Embryonic facial prominence (tissue), 1 donor: ENCODE data around the gene BCAS4.
"Not testable (repeated sequence)": the region's sequence is repeated elsewhere in the genome, so short reads cannot be mapped to it uniquely, and the experiment has no call there.

ENCODE experiments used
- DNase-seq: peaks from one replicate; pipeline ENCODE4 v3.0.0-alpha.2; 2016; ENCODE audit errors: extremely low spot score

BCAS4 gene

DNA sequence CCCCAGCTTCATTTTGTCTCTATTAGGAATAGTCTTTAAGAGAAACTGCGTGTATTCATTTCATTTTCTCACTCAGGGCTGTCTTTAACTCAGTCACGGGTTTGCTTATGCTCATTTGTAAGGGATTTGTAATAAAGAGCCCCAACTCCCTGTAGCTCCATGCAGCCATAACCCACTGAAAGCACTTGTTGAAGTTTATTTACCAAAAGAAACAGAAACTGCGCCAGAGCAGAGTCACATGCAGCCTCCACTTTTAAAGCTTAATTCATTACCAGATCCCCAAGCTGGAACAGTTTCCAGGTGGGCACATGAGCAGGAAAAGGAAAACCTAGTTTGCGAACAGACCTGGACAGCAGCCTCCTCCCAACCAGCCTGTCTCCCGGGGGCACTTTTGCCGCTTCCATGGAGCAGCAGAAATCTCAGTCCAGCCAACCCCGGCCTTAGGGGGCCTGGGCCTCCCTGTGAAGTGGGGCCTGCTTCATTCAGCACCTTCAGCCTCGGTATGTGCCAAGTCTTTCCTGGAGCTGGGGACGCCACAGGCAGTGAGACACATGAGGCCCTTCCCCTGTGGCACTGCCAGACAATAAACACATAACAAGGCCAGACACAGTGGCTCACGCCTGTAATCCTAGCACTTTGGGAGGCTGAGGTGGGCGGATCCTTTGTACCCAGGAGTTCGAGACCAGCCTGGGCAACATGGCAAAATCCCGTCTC is 4.5 kb downstream of the BCAS4 start:
- DNase-seq = no peak

GRCh38 chr20:50799890-50800550 is 5.2 kb downstream of the BCAS4 start:
- no peak for DNase-seq

GRCh38 chr20:50800986-50801746 is 6.3 kb downstream of the BCAS4 start:
- not testable (repeated sequence) for DNase-seq

- DNase-seq = no peak
These were observed 6.9 kb downstream of the BCAS4 start for GRCh38 chr20:50801747-50802125.

DNA sequence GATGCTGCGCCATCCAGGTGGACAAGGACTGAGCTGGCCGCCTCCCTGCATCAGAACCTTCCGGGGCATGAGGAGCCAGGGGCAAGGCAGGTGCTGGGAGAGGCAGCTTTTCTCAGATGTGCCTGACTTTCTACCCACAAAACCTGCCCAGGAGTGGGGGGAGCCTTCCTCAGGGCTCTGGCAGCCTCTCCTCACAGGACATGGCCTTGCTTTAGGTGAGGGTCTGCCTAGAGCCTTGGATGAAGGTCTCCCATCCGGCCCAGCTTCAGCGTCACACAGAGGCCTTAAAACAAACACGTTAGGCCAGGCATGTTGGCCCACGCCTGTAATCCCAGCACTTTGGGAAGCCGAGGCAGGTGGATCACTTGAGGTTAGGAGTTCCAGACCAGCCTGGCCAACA is 7.4 kb downstream of the BCAS4 start:
- no peak for DNase-seq

DNA sequence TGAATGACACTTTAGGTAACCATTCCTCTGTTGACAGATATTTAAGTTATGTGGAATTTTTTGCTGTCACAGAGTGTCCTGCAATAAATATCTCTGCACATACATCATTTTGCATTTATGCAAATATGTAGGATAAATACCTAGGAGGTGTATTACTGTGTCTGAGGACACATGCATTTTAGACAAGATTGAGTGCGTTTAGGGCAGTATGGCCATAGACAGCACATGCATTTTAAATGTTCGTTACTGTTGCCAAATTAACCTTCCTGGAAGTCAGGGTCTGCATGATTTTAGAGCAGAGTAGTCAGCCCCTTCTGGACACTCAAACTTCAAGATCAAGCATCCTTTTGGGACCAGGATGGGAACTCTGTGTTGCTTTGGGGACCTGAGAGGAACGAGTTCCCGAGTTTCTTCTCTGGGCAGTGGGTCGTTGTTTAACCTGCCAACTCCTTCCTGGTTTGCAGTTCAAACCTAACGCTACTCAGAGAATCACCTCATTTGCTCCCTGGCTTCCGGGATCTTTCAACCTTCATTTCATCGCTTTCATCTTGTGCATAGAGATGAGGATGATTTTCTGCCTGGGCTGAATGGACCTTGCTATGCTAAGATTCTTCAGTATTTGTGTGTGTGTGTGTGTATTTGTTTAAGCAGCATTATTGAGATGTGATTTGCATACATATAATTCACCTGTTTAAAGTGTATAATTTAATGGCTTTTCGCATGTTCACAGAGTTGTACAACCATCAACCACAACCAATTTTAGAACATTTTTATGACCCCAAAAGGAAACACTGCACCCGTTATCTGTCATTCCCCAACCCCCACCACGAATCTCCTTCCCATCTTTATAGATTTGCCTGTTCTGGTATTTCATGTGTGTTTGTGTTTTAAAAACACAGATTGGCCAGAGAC is 9.8 kb downstream of the BCAS4 start:
- DNase-seq = no peak

DNA sequence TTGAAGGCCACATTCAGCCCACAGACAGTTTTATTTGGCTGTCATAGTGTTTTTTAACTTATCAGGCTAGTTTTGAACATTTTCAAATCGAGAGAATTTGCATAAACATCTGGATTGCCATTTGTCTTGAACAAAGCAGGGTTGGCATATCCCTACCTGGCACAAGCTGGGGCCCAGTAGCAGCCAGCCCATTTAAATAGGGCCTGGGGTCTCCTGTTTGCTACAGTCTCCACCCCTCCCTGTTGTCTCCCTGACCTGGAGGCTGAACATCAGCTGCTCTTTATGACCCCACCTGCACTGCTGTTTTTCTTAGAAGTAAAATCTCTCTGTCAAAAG is 10.5 kb downstream of the BCAS4 start:
- DNase-seq = no peak

DNA sequence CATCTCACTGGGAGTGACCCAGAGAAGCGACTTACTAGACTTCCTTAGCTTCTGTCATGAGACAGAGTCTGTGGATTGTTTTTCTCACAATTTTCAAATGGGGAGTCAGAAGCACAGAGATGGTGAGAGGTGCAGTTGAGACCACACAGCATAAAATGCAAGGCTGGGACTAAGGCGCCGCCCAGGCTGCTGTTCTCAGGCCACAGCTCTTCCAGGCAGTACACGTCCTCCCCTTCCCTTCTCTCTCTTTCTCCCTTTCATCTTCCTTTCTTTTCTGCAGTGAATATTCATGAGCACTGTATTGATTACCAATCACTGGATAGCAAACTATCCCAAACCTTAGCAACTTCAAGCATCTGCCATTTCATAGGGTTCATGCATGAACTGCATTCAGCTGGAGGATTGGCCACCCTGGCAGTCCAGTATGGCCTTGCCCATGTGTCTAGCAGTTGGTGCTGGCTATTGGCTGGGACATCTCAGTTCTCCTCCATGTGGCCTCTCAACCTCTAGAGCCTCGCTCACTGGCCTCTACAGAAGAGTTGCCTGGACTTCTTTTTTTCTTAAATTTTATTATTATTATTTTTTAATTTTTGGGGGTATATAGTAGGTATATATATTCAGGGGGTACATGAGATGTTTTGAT is 11.4 kb downstream of the BCAS4 start:
- DNase-seq = no peak

GRCh38 chr20:50810063-50810462 is 15.2 kb downstream of the BCAS4 start:
- no peak for DNase-seq

DNA sequence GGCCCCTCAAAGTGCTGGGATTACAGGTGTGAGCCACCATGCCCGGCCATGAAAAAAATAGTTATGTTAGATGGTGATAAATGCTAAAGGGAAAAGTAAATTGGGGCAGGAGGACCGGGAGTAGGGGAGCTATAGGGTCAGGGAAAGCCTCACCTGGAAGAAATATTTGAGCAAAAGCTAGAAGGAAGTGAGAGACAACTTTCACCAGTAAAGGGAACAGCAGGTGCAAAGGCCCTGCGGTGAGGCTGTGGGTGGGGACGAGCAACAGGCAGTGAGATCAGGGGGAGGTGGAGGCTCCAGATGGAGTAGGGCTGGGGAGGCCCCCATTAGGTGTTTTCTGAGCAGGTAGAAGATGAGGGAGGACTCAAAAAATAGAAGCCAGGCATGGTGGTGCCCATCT is 16.0 kb downstream of the BCAS4 start:
- no peak for DNase-seq

DNA sequence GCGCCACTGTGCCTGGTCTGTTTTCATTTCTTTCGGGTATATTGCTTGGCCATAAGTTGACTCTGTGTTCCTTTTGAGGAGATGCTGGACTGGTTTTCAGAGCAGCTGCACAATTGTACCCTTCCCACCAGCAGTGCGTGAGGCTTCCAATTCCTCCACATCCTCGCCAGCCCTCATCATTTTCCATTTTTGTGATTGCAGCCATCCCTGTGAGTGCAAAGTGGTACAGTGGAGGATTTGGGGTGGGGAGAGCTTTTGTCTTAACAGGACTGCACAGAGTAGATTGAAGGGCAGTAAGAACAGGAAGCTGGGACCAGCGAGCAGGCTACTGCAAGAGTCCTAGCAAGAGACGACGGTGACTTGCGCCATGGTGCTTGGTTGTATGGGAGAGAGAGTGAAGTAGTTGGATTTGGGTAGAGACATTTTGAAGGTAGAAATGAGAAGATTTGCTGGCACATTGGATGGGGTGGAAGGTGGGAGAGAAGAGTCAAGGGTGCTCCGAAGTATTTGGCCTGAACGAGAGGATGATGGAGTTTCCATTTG is 18.3 kb downstream of the BCAS4 start:
- no peak for DNase-seq

DNA sequence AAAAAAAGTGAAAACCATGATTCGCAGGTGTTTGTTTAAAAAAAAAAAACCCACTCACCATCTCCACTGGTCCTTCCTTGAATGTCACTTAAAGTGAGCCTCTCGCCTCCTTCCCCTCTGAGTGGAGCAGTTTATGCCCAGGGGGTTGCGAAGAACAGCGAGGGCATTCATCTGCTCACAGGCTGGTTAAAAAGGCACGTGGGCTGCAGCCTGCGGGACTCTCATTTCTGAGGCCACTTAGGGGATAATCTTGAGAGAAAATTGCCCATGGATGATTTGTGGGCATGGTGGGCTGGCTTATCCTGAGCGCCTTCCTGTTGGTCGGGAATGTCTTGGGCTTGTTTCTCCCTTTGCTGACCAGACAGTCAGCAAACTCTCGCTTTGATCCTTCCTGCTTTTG is 18.9 kb downstream of the BCAS4 start:
- DNase-seq = no peak

- no peak for DNase-seq
These were observed 19.7 kb downstream of the BCAS4 start for GRCh38 chr20:50814438-50815161.

DNA sequence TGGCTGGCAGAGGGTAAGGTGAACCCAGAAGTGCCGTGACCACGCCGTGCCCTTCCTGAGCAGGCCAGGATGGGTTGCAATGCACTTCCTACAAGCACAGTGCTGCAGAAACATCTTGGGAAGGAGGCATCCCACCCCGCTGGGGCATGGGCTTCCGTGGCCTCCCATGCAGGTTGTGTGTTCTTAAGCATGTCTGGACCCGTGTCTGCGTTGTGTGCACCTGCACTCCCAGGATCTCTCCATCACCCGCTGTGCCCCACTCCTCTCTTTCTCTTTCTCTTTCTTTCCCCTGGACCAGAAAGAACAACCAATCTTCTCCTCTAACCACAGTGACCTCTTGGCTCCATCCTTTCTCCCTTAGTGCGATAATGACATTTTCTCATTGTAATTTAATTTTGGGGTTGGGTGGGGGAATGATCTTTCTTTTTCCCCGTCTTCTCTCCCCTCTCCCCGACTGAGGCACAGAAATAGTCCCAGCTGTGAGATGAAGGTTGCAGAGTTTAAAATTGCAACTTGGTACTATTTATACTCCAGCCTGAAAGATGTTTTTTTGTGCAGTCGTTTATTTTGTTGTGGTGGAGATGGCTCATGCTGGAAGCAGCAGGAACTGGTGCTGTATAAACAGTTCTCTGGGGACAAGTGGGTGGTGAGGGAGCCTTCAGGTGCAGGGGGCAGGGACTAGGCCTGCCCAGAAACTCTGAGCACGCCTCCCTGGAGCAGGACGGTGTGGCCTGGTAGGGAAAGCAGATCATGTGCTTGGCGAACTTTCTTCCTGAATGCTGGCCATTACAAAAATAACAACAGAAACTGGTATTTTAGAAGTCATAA is 20.5 kb downstream of the BCAS4 start:
- DNase-seq = no peak

- DNase-seq = no peak
These were observed 22.9 kb downstream of the BCAS4 start for GRCh38 chr20:50817776-50818172.

DNA sequence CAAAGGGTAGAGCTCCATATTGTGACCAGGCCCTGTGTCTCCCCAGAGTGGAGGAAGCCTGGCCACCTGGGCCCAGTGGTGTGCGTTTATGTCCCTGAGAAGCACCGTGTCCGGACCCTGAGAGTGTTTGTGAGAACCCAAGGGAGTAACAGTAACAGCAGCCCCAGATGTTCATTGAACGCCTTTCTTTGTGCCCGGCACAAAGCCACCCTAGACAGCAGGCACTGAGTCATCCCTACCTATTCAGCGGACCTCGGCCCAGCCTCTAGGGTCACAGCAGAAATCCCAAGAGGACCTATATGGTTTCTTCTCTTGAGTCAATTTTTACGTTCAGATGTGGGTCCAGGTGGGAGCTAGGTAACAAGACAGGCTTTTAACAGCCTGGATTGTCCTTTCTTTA is 24.5 kb downstream of the BCAS4 start:
- DNase-seq = no peak

DNA sequence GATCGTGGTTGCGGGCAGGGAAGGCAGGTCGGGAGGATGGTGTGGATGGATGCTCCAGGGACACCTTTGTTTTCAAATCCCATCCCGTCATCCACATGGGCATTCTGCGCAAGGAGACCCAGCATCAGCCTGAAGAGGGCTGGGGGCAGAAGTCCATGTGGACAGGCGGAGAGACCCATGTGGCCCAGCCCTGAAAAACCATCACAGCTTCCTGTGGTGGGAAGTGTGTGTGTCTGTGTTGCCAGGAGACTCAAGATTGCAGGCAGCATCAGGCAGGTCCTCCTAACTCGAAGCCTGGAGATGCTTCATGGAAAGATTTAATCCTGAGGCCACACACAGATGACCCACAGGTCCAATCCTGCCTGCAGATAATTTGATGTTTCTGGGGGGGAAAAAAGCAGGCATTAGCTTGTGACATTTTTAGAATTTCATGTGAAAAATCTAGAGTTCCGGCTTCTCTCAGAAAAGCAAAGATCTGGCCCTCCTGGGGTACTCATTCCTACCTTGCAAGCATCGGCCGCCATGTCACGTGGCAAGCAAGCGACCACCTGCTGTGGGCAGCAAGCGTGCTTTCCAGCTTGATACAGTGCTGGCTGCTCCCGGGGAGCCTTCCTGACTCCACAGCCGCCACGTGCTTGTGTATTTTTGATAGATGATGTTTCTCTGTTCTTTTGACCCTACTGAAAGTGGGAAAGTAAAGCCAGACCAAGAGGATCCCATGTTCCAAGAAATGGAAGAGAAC is 25.8 kb downstream of the BCAS4 start:
- DNase-seq = no peak

- no peak for DNase-seq
These were observed 26.5 kb downstream of the BCAS4 start for GRCh38 chr20:50821257-50821921.
